Kidney capillary endothelial cell (primary cell): Measurements from ENCODE around the gene RAD51B.
A peak's percentile ranks its signal among the peaks of the same experiment; 100 is the strongest.
"Not testable (repeated sequence)": the region's sequence is repeated elsewhere in the genome, so short reads cannot be mapped to it uniquely, and the experiment has no call there.

Experiments used
- DNase-seq: peaks from one replicate; pipeline ENCODE4 v3.0.0-alpha.2; 2018; ENCODE audit warnings: low spot score

RAD51B gene

DNA sequence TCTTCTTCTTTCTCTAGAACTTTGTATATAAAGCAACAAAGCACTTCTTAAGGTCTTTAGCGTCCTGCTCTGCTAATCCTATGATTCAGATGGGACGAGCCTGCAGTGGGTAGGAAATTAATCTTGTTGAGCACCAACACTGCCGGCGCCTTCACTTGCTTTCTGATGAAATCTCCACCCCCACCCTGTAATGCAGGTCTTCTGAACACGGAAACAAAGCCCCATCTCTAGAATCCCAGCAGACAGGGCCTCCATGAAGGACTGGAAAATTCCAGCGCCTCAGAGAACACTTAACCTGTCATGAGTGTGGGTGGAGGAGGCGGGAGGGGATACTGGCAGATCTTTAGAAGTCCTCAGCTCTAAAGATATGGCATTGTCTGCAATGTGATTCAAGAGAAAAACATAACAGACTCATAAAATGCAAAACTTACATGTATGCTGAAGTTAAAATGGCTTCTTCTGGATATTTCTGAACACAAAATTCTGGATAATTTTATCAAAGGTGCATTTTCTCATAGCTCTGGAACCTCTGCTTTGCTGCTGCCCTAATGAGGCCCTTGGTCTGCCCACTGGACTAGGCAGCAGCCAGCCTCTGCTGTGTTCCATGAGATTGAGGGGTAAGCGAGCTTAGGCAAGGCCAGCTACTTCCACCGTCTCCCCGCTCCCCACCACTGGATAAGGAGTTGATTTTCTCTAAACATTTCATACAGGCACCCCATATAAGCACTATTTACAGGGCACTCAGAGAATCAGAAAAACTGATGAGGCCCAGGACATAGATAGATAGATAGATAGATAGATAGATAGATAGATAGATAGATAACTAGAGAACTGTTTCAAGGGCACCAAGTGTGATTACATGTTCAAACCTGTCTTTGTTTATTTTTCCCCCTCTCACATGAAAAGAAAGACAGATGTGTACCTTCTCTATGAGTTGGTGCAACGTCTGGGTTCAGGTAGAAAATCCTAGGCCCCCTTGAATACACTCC is 930.2 kb downstream of the RAD51B start:
- DNase-seq, result no peak

DNA sequence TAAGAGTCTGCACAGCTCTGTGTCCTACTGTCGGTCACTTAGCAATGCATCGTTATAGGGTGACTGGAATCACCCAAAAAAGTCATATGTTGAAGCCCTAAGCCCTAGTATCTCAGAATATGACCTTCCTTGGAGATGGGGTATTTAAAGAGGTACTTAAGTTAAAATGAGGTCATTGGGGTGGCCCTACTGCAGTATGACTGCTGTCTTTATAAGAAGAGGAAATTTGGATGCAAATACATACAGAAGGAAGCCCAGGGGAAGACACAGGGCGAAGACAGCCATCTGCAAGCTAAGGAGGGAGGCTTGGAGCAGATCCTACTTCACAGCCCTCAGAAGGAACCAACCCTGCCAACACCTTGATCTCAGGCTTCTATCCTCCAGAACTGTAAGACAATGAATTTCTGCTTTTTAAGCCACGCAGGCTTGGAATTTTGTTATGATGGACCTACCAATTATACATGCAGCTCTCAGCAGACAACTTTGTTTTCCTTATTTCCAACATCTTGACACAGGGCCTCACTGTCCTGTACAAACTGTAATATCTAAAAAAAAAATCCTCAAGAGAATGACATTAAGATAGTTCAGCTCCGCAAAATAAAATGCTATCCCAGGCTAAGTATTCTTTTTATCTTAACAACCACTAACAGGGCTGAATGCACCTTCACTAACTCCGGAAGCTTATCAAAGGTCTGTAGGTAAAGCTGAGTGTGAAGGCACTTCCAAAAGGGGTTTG is 932.9 kb downstream of the RAD51B start:
- DNase-seq, result no peak

DNA sequence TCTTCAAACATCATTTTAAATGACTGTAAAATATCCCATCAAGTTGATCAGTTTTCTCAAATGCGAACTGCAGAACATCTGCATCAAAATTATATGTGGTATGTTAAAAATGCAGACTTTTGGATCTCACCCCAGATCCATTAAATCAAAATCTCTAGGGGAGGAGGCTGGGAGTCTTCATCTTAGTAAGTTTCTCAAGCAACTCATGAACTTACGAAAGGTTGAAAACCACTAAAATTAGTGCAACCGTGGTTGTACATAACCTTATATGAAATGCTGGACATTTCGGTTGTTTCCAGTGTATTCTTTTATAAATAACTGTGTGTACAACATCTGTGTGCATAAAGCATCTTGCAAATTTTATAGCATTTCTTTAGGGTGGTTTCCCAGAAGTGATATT is 934.1 kb downstream of the RAD51B start:
- DNase-seq, result no peak

DNA sequence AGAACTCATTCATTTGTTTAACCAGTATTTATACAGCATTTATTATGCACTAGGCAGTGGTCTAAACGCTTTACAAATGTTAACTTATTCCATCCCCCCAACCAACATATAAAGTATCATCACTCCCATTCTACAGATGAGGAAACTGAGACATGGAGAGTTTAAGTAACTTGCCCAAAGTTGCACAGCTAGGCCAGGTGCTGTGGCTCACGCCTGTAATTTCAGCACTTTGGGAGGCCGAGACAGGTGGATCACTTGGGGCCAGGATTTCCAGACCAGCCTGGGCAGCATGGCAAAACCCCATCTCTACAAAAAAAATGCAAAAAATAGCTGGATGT is 935.4 kb downstream of the RAD51B start:
- DNase-seq, result no peak

DNA sequence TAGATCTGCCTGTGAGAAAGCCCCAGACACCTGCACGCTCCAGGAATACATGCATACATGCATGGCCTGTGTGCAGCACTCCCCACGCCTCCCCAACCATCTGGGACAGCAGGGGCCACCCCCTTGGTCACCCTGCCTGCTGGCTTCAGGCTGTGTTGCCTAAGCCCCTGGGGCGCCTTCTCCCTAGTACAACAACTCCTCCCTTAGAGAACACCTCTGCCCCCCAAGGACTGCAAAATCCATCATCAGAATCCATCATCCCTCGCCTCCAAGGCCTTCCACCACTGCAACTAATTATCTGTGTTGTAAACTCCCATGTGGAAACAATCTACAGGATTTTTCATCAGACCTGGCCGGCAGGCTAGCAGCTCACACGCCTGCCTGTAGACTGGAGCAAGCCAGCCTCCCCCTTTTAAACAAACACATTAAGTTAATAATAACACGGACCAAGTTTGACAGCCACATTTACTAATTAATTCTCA is 936.5 kb downstream of the RAD51B start:
- no peak for DNase-seq

DNA sequence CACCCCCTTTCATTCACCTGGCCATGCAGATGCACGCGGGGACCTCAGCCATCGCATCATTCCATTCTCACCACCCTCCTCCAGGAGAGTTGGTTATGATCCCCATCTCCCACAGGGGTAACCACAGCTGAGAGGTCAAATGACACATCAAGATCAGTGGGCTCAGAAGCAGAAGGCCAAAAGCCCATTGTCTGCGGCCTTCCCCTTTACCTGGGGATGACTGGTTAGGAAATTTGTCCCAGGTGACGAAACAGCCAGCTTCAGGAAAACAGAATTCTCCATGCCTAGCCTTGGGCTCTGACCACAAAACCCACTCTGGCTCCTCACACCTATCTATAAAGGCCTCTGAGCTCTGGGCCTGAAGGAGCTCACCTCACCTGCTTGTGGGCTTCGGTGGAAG is 937.2 kb downstream of the RAD51B start:
- no peak for DNase-seq

DNA sequence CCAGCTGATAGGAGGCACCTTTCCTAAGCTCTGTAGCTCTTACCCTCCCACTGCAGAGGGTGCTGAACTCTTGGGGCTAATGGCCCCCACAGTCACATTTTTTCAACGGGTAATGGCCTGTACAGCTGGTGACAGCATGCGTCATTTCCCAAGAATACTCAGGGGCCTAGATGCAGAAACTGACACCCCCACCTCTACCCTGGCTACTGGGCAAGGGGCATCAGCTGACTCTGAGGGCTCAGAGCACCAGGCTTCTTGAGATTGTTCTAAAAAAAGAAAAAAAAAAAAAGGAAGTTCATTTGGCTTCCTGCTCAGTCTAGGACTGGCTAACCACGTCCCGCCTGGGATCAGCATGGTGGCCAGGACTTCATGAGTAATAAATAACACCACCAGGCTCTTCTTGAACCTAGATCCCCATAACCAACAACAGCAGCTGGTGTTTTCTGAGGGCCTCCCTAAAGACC is 938.1 kb downstream of the RAD51B start:
- peak; percentile 30 for DNase-seq

DNA sequence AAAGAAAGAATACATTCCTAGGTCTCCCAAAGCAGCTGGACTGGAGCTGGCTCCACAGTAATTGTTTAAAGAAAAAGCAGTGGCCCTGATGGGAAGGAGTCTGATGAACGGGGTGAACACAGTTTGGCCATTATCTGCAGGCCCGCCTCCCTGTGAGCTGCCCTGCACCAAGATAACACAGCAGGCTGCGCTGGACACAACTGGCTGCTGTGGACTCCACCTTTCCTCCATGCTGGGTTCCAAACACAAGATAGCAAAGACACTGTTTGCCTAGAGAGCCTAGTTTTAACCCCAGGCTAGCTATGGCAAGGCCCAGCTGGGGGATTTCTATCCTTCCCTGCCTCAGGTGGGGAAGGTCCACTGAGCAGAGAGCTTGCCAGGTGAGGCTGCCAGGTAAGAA is 938.7 kb downstream of the RAD51B start:
- DNase-seq, result no peak

DNA sequence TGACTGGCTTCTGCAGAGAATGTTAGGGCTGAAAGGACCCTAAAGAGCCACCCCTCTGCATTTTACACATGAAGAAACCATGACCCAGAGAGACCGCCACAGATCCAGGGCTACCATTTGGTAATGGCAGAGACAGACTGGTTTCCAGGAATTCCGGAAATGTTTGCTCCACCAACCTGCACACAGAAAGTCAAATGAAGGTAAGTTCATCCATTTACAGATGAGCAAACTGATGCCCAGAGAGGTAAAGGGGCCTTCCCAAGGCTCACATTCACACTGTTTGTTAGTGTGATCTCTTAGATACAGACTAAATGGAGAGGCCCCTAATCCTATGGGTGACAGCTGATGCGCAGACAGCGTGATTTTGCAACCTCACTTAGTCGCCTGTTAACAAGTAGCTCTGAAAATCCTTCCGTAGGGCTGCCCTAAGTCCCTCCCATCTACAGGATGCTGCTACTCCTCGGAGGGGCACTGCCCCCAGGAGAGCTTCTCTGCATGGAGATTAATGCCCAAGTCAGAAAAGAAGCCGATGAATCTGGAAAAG is 939.5 kb downstream of the RAD51B start:
- no peak for DNase-seq

DNA sequence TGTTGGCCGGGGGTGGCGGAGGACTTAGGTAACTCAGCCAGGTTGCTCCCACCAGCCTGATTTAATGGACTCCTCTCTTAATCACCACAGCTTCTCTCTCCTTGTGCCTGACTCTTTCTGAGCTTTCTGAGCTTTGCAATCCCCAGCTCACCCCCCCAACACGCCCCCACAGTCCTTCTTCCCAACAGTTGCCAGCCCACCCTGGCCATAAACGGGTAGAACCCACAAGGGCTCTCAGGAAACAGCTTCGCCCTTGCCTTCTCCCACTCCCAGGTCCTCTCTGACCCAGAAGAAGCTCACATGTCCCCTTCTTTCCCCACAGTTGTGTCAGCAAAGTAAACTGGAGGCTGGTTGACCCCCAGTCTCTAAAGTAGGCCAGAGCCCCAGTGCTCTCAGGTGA is 940.4 kb downstream of the RAD51B start:
- DNase-seq, result no peak

DNA sequence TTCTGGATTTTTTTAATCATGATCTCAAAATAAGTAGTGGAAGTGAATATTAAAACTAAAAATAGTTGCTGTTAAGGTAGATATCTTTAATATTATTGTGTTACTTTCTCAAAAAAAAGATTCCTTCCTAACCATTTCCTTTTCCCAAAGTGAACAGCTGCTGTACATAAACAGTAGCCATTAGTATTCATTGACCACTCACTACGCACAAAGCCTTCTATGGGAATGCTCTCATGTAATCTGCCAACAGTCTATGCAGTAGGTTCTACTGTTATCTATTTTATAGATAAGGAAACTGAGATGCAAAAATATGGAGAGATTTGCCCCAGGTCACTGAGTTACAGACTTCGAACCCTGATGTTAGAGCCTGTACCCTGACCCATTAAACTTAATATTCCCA is 941.2 kb downstream of the RAD51B start:
- no peak for DNase-seq

DNA sequence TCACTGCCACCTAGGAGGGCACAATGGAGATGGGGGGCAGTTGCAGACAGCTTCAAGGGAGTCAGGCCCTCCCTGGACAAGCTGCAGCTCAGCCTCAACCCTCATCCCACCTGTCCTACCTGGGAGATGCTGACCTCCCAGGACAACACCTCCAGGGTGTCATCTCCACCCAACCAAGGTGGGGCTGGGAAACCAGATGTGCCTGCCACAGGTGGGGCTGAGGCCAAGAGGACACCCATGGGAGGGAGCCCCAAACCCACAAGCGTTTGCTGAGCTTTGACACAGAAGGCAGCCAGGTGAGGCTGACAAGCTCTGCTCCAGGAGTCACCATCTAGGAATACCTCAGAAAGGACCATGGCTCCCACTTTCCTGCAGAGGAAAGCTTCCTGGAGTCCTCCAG is 941.8 kb downstream of the RAD51B start:
- no peak for DNase-seq

DNA sequence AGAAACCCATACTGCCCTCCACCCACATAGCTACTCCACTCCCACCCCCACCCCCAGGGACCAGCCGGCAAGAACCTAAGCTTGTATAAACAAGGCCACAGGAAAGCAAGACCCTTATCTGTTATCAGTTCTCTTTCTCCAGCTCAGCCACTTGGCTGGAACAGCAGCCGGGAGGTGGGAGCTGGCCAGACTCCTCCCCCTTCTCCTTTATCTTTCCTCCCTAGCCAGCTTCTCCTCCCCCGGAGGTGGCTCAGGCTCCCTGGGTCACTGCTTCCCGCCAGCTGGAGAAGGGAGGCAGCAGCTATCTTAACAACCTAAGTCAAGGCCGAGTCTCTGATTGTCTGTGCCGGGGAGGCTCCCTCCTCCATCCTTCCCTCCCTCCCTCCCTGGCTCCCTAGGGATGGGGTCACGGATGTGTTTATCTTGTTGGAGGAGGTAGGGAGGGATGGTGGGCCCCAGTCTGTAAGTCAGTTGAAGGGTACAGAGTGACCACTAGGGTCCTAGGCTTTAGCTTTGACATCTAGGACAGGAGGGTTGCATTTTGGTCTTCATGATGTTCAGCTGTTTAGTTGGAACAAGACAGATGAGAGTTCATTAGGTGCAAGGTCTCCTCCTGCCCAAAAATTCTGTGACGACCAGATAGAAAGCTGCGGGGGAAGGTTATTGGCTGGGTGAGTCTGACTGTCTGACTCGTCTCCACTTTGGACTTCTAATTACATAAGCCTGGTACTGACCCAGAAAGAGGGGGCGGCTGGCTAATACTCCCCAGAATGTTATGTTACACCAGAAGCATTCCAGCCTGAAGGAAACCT is 943.6 kb downstream of the RAD51B start:
- no peak for DNase-seq

DNA sequence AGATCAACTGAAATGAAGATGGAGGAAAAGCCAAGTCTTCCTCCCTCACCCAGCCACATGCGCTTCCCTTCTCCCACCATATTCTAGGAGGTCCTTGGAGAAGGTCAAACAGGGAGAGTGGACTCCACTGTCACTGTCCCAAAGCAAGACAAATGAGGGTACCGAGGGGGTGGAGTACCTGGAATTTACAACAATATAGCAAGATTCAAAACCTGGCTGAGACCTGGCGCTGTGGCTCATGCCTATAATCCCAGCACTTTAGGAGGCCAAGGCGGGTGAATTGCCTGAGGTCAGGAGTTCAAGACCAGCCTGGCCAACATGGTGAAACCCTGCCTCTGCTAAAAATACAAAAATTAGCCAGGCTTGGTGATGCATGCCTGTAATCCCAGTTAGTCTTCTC is 944.3 kb downstream of the RAD51B start:
- not testable (repeated sequence) for DNase-seq

DNA sequence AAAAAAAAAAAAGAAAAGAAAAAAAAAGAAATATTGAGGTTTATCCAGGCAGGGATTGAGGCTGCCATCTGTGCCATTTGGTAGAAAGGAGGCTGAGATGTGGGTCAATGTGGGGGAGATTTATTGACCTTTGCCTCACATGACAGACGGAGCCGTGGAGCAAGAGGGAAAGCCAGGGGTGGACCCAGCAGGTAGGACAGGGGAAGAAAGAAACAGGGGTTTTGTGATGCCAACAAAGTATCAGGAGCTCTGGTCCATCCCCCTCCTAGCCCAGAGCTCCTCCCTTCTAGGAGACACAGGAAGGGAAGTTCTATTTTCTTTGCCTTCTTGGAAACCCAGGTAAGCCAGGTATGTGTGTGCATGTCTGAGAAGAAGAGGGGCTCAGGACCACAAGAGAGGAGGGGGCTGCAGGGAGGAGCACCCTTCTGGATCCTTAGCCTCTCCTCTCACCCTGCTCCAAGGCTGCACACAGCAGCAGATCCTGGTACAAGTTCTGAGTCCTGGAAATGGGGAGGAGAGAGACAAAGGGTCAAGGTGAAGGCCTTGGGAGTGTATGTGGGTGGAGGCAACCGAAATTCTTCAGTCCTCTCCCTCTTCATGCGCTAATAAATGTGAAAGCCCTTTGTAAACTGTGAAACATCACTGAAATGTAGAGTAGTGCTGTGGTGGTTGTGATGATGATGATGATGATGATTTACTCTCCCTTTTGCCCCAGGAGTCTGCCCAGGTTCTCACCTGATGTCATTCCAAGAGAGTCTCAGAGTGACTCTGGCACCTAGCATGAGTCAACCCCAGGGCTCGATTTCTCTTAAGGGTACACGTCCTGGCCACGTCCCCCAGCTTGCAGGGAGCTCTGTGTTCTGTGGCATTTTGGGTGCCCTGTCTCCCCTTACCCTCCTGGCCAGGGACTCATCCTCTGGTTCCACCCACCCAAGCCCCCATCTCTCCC is 947.0 kb downstream of the RAD51B start:
- no peak for DNase-seq

DNA sequence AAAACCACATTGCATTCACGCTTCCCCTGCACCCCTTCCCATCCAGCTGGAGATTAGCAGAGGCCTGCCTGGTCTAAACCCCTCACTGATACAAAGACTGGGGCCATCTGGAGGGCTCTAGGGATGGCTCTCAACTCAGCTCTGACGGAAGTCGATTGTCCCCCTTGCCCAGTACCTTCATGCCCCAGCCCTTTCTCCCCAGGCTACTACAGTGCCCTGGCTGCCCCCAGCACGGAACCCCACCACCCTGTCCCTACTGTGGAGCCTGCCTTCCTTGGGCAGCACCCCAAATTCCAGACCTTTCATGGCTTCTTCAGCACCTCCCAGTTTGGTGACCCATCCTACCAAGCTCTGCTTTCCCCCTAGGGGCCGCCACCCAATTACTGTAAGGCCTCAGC is 947.7 kb downstream of the RAD51B start:
- no peak for DNase-seq

DNA sequence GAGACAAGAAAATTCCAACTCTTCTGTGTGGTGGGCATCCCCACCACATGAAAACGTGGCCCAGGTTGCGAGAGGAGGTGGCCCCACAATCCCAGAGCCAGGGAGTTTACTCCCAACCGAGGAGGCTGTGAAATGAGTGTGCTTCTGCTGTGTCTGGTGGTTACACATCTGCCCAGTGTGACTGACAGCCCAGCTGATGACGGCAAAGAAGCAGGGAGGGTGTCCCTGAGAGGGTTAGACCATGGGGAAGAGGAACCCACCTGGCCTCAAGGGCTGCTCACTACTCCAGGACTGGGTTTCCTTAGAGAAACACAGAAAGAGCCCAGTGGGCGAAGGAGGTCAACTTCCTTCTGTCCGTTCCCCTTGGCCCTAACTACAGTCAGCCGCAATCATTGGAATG is 948.7 kb downstream of the RAD51B start:
- no peak for DNase-seq

DNA sequence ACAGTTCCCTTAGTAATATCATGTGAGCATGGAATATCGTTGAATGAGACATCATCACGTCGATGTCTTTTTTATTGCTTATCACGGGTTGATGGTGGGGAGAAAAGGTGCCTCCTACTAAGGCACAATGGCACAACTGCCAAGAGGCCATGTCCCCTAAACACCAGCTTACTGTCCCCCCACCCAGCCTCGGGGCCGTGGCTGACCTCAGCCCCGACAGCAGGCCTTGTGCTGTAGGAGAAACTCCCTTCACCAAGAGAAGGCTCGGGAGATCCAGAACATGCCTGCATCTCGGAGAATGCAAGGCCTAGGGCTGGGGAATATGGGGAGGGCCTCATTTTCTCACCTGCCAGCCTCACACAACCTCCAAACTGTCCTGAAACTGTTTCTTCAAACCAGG is 950.5 kb downstream of the RAD51B start:
- no peak for DNase-seq

DNA sequence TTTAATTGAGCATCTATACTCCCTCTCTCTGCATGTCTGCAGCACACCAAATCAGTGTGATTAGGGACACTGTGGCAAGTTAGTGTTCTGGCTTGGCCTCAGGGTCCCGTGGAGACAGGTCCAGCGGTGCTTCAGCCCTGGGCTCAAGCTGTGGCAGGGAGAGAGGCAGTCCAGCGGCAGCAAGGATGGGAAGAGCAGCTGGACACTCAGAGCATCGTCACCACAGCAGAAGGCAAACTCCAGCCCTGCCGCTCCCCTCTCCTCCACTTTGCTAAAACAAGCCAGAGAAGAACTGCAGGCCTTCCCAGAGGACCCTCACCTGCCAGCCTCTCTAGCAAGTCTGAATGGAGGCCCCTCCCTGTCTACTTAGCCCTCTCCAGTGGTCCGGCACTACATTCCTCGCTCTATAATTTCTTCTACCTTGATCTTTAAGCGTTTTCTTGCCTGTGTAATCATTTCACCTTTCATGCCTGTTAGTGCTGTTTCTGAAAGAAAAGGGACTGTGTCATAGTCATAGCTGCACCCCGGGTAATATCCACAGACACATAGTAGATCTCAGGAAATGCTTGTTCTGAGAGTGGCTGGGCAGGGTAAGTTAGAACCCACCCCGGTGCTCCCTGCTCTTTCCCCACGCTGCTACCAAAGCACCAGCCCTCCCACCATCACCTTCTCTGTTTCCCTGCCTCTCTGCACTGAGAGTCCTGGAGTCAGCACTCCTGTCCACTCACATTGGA is 951.1 kb downstream of the RAD51B start:
- no peak for DNase-seq

DNA sequence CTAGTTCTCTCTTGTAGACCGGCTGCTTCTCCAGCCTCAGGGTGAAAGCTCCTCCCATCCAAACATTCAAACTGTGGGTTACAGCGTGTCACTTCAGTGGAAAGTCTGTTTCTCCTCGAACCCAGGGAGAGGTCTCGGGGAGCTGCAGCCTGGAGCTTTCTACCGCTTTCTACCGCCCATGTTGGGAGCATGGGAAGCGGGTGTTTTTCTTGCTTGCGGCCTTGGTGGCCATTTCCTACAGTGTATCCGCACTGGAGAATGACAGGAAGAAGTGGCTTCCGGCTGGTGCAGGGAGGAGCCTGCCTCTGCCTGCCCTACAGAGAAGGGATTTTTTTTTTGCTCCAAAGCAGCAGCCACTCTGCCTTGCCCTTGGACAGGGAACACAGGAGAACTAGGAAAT is 952.1 kb downstream of the RAD51B start:
- peak; percentile 77 for DNase-seq
